Smooth muscle cell (in vitro differentiated cells): ENCODE data around the gene SAMD4A. TPM values are rescaled to one million over a fixed set of nuclear protein-coding genes. Genes with fewer than 3 reads are reported as not detected.
"Not testable (repeated sequence)": the region's sequence is repeated elsewhere in the genome, so short reads cannot be mapped to it uniquely, and the experiment has no call there.

ENCODE experiments used
- DNase-seq: peaks from one replicate; lab custom pipeline; 2025; ENCODE audit not compliant: unreplicated experiment; lab: John Stamatoyannopoulos, UW
- H2AFZ ChIP-seq: fragments of 200-600 bp; sonication (generic); 2 replicates; pipeline ENCODE4 v1.6.0; 2016; ENCODE audit warnings: antibody characterized with exemption, low read depth, mild to moderate bottlenecking
- H3F3A ChIP-seq: fragments of 200-600 bp; sonication (generic); 2 replicates; pipeline ENCODE4 v1.6.0; 2017; ENCODE audit warnings: antibody characterized with exemption, low read depth
- H3K27ac ChIP-seq: fragments of 200-600 bp; sonication (generic); 2 replicates; pipeline ENCODE4 v1.5.1; 2016; ENCODE audit warnings: low read depth, mild to moderate bottlenecking
- H3K27me3 ChIP-seq: fragments of 200-600 bp; sonication (generic); 2 replicates; pipeline ENCODE4 v1.6.1; 2016; ENCODE audit warnings: low read depth, mild to moderate bottlenecking
- H3K36me3 ChIP-seq: fragments of 200-600 bp; sonication (generic); 2 replicates; pipeline ENCODE4 v1.5.1; 2016; ENCODE audit warnings: low read depth
- H3K4me1 ChIP-seq: fragments of 200-600 bp; sonication (generic); 2 replicates; pipeline ENCODE4 v1.5.1; 2016; ENCODE audit warnings: low read depth
- H3K4me2 ChIP-seq: fragments of 200-600 bp; sonication (generic); 2 replicates; pipeline ENCODE4 v1.6.0; 2016; ENCODE audit warnings: mild to moderate bottlenecking
- H3K4me3 ChIP-seq: fragments of 200-600 bp; sonication (generic); 2 replicates; pipeline ENCODE4 v1.5.1; 2016; ENCODE audit warnings: mild to moderate bottlenecking
- H3K79me2 ChIP-seq: fragments of 200-600 bp; sonication (generic); 2 replicates; pipeline ENCODE4 v1.6.0; 2016; ENCODE audit warnings: low read depth, mild to moderate bottlenecking
- H3K9ac ChIP-seq: fragments of 200-600 bp; sonication (generic); 2 replicates; pipeline ENCODE4 v1.6.0; 2016; ENCODE audit warnings: low read depth
- H3K9me3 ChIP-seq: fragments of 200-600 bp; sonication (generic); replicated peaks from 2 replicates; pipeline ENCODE4 v1.5.1; 2016; ENCODE audit warnings: low read depth
- H4K20me1 ChIP-seq: fragments of 200-600 bp; sonication (generic); 2 replicates; pipeline ENCODE4 v1.6.0; 2016; ENCODE audit warnings: low read depth
- CTCF ChIP-seq: fragments of 200-600 bp; sonication (generic); IDR thresholded peaks from 2 replicates; pipeline ENCODE4 v1.5.1; 2017; ENCODE audit warnings: borderline replicate concordance, mild to moderate bottlenecking, antibody characterized with exemption; ENCODE audit not compliant: insufficient read depth, poor library complexity, severe bottlenecking
- WGBS: methylation state at CpG from one replicate; pipeline ENCODE4 v1.1.7; 2016; ENCODE audit warnings: low lambda C conversion rate; 5-methylcytosine and 5-hydroxymethylcytosine counted together
- polyA plus RNA-seq: library from polyadenylated mRNA; unstranded; fragments of >200 nt; fragmentation: Nextera tagmentation; extraction: Ambion mirVana; gene quantifications from 2 replicates; pipeline ENCODE4 v1.2.1, GENCODE V29; 2016
- total RNA-seq: library from RNA; depleted of rRNA; stranded (reverse); fragments of >200 nt; gene quantifications from 2 replicates; pipeline ENCODE4 v1.2.3, GENCODE V29; 2014

The SAMD4A gene
- total and polyA plus RNA-seq, 2 experiments from 2014 or later: 9.2 to 36.7 TPM

- Histone ChIP-seq H3K36me3 (peaks cover 5% of the 10 kb centered on the region), H3K79me2 (no peaks in the 10 kb centered on the region), H3K9me3 (no peaks in the 10 kb centered on the region), H3K27me3 (no peaks in the 10 kb centered on the region), H2AFZ (no peak overlapping the region), H3K27ac (no peak overlapping the region), H3K4me3 (no peak overlapping the region), H3K9ac (no peak overlapping the region), H3F3A (no peaks in the 10 kb centered on the region), H3K4me1 (no peaks in the 10 kb centered on the region), H3K4me2 (no peak overlapping the region), H4K20me1 (peaks cover 64% of the 10 kb centered on the region)
- DNase-seq: no peak
- no peak for TF ChIP-seq CTCF
- WGBS: 94% methylated on average over 4 of the region's 4 CpGs
These were observed 182.3 kb downstream of the SAMD4A start for GRCh38 chr14:54749180-54749579.

- Histone ChIP-seq H3K4me1 (no peaks in the 10 kb centered on the region), H3K36me3 (peaks cover 5% of the 10 kb centered on the region), H3K79me2 (no peaks in the 10 kb centered on the region), H3K4me3 (no peak overlapping the region), H3K27ac (no peak overlapping the region), H4K20me1 (peaks cover 60% of the 10 kb centered on the region), H2AFZ (no peak overlapping the region), H3K4me2 (no peak overlapping the region), H3F3A (no peaks in the 10 kb centered on the region), H3K27me3 (no peaks in the 10 kb centered on the region), H3K9me3 (no peaks in the 10 kb centered on the region), H3K9ac (no peak overlapping the region)
- over 99% methylated on average over 5 of the region's 5 CpGs for WGBS
- DNase-seq: no peak
- no peak for TF ChIP-seq CTCF
These were observed 182.8 kb downstream of the SAMD4A start for GRCh38 chr14:54749727-54750126.

GRCh38 chr14:54752611-54753010 is 185.7 kb downstream of the SAMD4A start:
- not testable (repeated sequence) for H3K4me3 ChIP-seq, H3K9ac ChIP-seq, H3K27ac ChIP-seq, H3F3A ChIP-seq, H3K9me3 ChIP-seq, H3K27me3 ChIP-seq, H3K79me2 ChIP-seq, H3K4me1 ChIP-seq, H3K4me2 ChIP-seq, H2AFZ ChIP-seq, DNase-seq, H3K36me3 ChIP-seq
- WGBS: 57% methylated on average over 9 of the region's 9 CpGs
- H4K20me1 ChIP-seq: peaks cover 47% of the 10 kb centered on the region

GRCh38 chr14:54753396-54753795 is 186.5 kb downstream of the SAMD4A start:
- H3F3A ChIP-seq, H3K4me1 ChIP-seq, H3K27me3 ChIP-seq, H3K79me2 ChIP-seq, H3K36me3 ChIP-seq, H2AFZ ChIP-seq, H3K4me3 ChIP-seq, DNase-seq, H3K4me2 ChIP-seq, H3K9me3 ChIP-seq, H3K27ac ChIP-seq, H3K9ac ChIP-seq: not testable (repeated sequence)
- H4K20me1 ChIP-seq: peaks cover 39% of the 10 kb centered on the region
- 98% methylated on average over 3 of the region's 3 CpGs for WGBS

- H4K20me1 ChIP-seq: peaks cover 33% of the 10 kb centered on the region
- no peak for TF ChIP-seq CTCF
- no peaks in the 10 kb centered on the region for H3K9me3 ChIP-seq
- no peaks in the 10 kb centered on the region for H3K79me2 ChIP-seq
- no peaks in the 10 kb centered on the region for H3K4me1 ChIP-seq
- no peak overlapping the region for H3K27ac ChIP-seq
- H3K9ac ChIP-seq: no peak overlapping the region
- DNase-seq: no peak
- H3F3A ChIP-seq: no peaks in the 10 kb centered on the region
- no peak overlapping the region for H2AFZ ChIP-seq
- H3K27me3 ChIP-seq: no peaks in the 10 kb centered on the region
- peaks cover 5% of the 10 kb centered on the region for H3K36me3 ChIP-seq
- 96% methylated on average over 6 of the region's 6 CpGs for WGBS
- no peak overlapping the region for H3K4me2 ChIP-seq
- no peak overlapping the region for H3K4me3 ChIP-seq
These were observed 187.2 kb downstream of the SAMD4A start for GRCh38 chr14:54754116-54754622.
